A549 (cell line): ENCODE data around the gene CCR5.

ENCODE experiments used
- BHLHE40 ChIP-seq: IDR thresholded peaks from 2 replicates; pipeline ENCODE4 v1.6.1; 2012; ENCODE audit warnings: low read depth, low read length, inconsistent platforms
- CEBPB ChIP-seq, 2 experiments: fragments of >200 bp in 1 of 2; sonication (Bioruptor Twin) in 1 of 2; formaldehyde crosslinking in 1 of 2; IDR thresholded peaks; 2 replicates each; pipeline ENCODE4 v1.6.1; 2012 to 2016
- JUN ChIP-seq, 2 experiments: fragments of >200 bp; sonication (Bioruptor Twin); formaldehyde crosslinking; IDR thresholded peaks; 2 replicates in 1 of 2; 3 replicates in 1 of 2; pipeline ENCODE4 v1.6.1; 2016 to 2017
- JUNB ChIP-seq: fragments of >200 bp; sonication (Bioruptor Twin); formaldehyde crosslinking; IDR thresholded peaks from 2 replicates; pipeline ENCODE4 v1.6.1; 2016
- POLR2A ChIP-seq: IDR thresholded peaks from 2 replicates; pipeline ENCODE4 v1.6.1; 2012; ENCODE audit warnings: mild to moderate bottlenecking, low read length
- TF ChIP-seq, protein P1 (sequence below): fragments of >200 bp; sonication (Bioruptor Twin); formaldehyde crosslinking; IDR thresholded peaks from 3 replicates; pipeline ENCODE4 v1.5.1; 2016
- TF ChIP-seq, protein P2 (sequence below): fragments of 450-650 bp; IDR thresholded peaks from 2 replicates; pipeline ENCODE4 v1.6.1; 2014; ENCODE audit warnings: antibody characterized with exemption

DNA sequence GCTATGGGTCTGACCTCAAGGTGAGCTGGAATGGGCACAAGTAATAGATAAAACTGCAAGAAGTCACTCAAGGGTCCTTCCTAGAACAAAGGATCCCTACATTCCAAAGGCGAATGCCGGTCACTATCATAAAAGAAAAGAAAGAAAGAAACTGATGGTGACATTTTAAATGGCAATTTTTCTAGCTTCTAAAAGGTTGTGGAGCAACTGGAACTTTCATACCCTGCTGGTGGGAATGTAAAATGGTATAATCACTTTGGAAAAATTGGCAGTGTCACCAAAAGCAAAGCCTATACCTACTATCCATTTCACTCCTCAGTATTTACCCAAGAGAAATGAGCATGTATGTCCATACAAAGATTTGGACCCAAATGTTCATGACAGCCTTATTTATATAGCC is 40.5 kb downstream of the CCR5 start:
- no peak for TF ChIP-seq BHLHE40
- TF ChIP-seq, protein P1, sequence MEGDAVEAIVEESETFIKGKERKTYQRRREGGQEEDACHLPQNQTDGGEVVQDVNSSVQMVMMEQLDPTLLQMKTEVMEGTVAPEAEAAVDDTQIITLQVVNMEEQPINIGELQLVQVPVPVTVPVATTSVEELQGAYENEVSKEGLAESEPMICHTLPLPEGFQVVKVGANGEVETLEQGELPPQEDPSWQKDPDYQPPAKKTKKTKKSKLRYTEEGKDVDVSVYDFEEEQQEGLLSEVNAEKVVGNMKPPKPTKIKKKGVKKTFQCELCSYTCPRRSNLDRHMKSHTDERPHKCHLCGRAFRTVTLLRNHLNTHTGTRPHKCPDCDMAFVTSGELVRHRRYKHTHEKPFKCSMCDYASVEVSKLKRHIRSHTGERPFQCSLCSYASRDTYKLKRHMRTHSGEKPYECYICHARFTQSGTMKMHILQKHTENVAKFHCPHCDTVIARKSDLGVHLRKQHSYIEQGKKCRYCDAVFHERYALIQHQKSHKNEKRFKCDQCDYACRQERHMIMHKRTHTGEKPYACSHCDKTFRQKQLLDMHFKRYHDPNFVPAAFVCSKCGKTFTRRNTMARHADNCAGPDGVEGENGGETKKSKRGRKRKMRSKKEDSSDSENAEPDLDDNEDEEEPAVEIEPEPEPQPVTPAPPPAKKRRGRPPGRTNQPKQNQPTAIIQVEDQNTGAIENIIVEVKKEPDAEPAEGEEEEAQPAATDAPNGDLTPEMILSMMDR = no peak
- no peak for TF ChIP-seq CEBPB (IDR thresholded peaks at IDR 0.05)
- TF ChIP-seq, protein P2, sequence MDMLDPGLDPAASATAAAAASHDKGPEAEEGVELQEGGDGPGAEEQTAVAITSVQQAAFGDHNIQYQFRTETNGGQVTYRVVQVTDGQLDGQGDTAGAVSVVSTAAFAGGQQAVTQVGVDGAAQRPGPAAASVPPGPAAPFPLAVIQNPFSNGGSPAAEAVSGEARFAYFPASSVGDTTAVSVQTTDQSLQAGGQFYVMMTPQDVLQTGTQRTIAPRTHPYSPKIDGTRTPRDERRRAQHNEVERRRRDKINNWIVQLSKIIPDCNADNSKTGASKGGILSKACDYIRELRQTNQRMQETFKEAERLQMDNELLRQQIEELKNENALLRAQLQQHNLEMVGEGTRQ = no peak
- TF ChIP-seq JUN (IDR thresholded peaks at IDR 0.05) = no peak
- no peak for TF ChIP-seq POLR2A
- no peak for TF ChIP-seq JUNB
